ENCODE measurements around the gene NKD1.

Gene NKD1

GRCh38 chr16:50602531-50603205, 54.5 kb downstream of the NKD1 start:
- no peak for DNase-seq

GRCh38 chr16:50603206-50604064, 55.2 kb downstream of the NKD1 start:
- DNase-seq = no peak

- DNase-seq = no peak
Observed at GRCh38 chr16:50604065-50604418, 55.8 kb downstream of the NKD1 start.

GRCh38 chr16:50604610-50605009, 56.4 kb downstream of the NKD1 start:
- no peak for DNase-seq

GRCh38 chr16:50605733-50606430, 57.7 kb downstream of the NKD1 start:
- DNase-seq = no peak

GRCh38 chr16:50606431-50607050, 58.3 kb downstream of the NKD1 start:
- no peak for DNase-seq

GRCh38 chr16:50607051-50607431, 58.8 kb downstream of the NKD1 start:
- DNase-seq = no peak

- no peak for DNase-seq
Observed at GRCh38 chr16:50607447-50607846, 59.3 kb downstream of the NKD1 start.

- no peak for DNase-seq
Observed at GRCh38 chr16:50607970-50608557, 59.9 kb downstream of the NKD1 start.

GRCh38 chr16:50609049-50609448, 60.9 kb downstream of the NKD1 start:
- no peak for DNase-seq

GRCh38 chr16:50609471-50609870, 61.3 kb downstream of the NKD1 start:
- no peak for DNase-seq

- DNase-seq = no peak
Observed at GRCh38 chr16:50610331-50611262, 62.4 kb downstream of the NKD1 start.

- DNase-seq = no peak
Observed at GRCh38 chr16:50611332-50611934, 63.2 kb downstream of the NKD1 start.

- DNase-seq = no peak
Observed at GRCh38 chr16:50611995-50612848, 64.0 kb downstream of the NKD1 start.

GRCh38 chr16:50612849-50613198, 64.6 kb downstream of the NKD1 start:
- DNase-seq = no peak

- DNase-seq = no peak
Observed at GRCh38 chr16:50613281-50613963, 65.2 kb downstream of the NKD1 start.

GRCh38 chr16:50613964-50614474, 65.8 kb downstream of the NKD1 start:
- DNase-seq = no peak

GRCh38 chr16:50614955-50615724, 66.9 kb downstream of the NKD1 start:
- DNase-seq = no peak

- no peak for DNase-seq
Observed at GRCh38 chr16:50615891-50616290, 67.7 kb downstream of the NKD1 start.

All from SW 1271 (cell line).